Measurements from ENCODE around the gene LRRC52.
A peak's percentile ranks its signal among the peaks of the same experiment; 100 is the strongest.
"Not testable (repeated sequence)": the region's sequence is repeated elsewhere in the genome, so short reads cannot be mapped to it uniquely, and the experiment has no call there.

The LRRC52 gene

DNA sequence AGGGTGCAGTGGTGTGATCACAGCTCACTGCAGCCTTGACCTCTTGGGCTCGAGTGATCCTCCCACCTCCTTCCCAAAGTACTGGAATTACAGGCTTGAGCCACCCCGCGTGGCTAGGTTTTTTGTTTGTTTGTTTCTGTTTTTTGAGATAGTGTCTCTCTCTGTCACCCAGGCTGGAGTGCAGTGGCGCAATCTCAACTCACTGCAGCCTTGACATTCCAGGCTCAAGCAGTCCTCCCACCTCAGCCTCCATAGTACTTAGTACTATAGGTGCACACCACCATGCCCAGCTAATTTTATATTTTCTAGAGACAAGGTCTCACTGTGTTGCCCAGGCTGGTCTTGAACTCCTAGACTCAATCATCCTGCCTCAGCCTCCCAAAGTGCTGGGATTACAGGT, 47.6 kb downstream of the LRRC52 start:
- not testable (repeated sequence) for DNase-seq

DNA sequence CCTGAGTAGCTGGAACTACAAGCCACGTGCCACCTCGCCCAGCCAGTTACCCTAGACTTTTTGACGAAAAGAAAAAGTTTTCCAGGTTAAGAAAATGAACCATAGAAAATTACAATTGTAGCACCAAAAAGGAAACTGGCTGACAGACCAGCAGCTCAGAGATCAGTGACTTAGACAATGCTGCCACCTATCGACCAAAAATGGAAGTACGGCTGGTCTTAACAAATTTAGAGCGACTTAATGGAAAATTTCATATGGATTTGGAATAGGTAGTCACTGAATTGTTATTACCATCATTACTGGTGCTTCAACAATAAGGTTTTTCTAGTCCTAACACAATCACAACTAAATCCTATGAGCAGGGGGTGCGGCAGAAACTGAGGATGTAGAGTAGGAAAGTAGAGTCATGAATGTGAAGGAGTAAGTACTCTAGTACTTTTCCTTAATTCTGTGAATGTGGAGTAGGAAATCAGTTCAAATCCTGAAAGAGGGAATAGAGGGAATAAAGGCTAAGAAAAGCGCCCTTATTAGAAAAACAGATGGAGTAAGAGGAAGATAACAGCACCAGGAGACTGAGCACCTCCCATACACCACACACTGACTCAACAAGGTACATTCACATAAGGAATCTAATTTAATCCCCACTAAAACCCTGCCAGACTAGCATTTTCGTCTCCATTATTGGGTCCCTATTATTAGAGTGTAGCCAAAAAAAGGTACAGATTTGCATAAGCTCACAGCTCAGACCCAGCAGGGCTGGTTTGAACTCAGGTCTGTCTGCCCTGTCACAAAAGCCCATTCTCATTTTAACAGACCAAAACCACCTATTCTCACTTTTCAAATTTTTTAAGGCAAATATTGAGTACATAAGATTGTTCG, 49.4 kb downstream of the LRRC52 start:
- DNase-seq, result peak; percentile 65

- no peak for DNase-seq
Measured at GRCh38 chr1:165595246-165595938, 51.6 kb downstream of the LRRC52 start.

- peak; percentile 95 for DNase-seq
Measured at GRCh38 chr1:165597883-165598675, 54.3 kb downstream of the LRRC52 start.

DNA sequence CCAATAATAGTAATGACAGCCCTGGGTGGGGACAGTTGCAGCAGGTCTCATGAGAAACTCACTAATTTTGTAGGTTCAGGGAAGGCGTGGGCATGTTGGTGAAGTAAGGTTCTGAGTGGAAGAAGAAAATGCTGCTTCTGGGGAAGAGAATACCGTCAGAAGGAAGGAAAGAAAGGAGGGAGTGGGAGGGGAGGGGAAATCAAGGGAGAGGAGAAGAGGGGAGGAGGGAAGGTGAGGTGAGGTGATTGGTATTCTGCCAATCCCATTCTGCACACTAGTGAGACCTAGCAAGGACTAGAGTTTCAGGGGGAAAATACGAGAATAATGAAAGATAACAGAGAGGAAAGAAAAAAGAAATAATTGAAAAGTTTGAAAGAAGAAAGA, 54.9 kb downstream of the LRRC52 start:
- DNase-seq, result peak; percentile 7

GRCh38 chr1:165600793-165601192, 57.0 kb downstream of the LRRC52 start:
- DNase-seq, result no peak

DNA sequence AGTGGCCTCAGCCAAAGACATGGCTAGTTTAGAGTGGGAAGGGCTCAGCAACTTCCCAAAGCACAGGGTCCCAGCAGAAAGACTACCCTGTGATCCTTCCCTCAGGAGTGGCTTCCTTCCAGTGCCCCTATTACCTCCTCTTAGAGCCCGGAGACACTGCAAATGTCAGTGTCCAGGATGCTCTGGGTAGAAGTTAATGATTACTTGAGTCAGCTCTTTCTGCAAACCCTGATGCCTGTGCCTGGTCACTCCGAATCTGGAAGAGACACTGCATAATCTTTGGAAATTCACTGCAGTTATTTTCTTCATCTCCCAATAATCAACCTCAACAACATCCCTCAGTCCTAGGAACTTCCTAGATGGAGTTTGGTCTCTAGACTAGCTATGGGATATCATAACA, 60.0 kb downstream of the LRRC52 start:
- no peak for DNase-seq

- DNase-seq, result no peak
Measured at GRCh38 chr1:165605246-165605645, 61.4 kb downstream of the LRRC52 start.

GRCh38 chr1:165606676-165607075, 62.9 kb downstream of the LRRC52 start:
- not testable (repeated sequence) for DNase-seq

DNA sequence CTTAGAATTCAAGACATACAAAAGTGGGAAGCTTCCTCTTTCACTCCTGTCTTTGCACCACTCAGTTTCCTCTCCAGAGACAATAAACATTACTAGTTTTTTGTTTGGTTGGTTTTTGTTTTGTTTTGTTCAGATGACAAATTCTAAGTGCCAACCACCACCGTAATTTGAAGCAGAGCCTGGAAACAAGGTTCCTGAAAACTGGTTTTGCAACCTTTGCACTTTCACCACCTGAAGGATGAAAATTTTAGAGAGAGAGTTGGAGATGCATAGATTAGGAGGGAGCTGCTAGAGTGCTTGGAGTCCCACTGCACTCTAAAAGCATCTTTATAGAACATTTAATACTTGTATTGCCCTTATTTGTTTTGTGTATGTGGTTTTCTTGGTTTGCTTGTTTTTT, 67.1 kb downstream of the LRRC52 start:
- no peak for DNase-seq

DNA sequence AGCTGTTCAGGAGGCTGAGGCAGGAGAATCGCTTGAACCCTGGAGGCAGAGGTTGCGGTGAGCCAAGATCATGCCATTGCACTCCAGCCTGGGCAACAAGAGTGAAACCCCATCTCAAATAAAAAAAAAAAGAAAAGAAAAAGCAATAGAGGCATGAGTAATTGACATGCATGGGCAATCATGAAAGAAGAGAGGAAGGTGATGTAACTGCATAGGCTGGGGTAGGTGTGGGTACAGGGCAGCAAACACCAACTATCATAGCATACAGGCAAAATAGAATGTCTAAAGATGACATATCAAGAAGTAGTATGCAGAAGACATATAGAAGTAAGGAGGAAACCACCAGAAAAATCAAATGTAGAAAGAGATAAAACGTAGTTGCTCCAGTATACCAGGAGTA, 68.3 kb downstream of the LRRC52 start:
- DNase-seq, result no peak

All from NCI-H2171 treated with DMSO at 0.1 percent for 48 hours (cell line).